ENCODE results near the gene STK39.

Gene STK39

GRCh38 chr2:168241746-168242145 lies 5.6 kb downstream of the STK39 start:
- no peak for DNase-seq

- DNase-seq = no peak
These were observed 6.2 kb downstream of the STK39 start for GRCh38 chr2:168241208-168241607.

- no peak for DNase-seq
These were observed 8.1 kb downstream of the STK39 start for GRCh38 chr2:168239281-168239680.

- DNase-seq = no peak
These were observed 9.7 kb downstream of the STK39 start for GRCh38 chr2:168237741-168238140.

- no peak for DNase-seq
These were observed 12.8 kb downstream of the STK39 start for GRCh38 chr2:168234407-168235085.

GRCh38 chr2:168233726-168234406 lies 13.5 kb downstream of the STK39 start:
- no peak for DNase-seq

- no peak for DNase-seq
These were observed 14.2 kb downstream of the STK39 start for GRCh38 chr2:168233166-168233565.

GRCh38 chr2:168231609-168232241 lies 15.7 kb downstream of the STK39 start:
- DNase-seq = no peak

GRCh38 chr2:168230389-168230788 lies 17.0 kb downstream of the STK39 start:
- DNase-seq = no peak

GRCh38 chr2:168224346-168224745 lies 23.0 kb downstream of the STK39 start:
- no peak for DNase-seq

GRCh38 chr2:168222088-168222487 lies 25.3 kb downstream of the STK39 start:
- DNase-seq = no peak

- no peak for DNase-seq
These were observed 26.2 kb downstream of the STK39 start for GRCh38 chr2:168220965-168221819.

GRCh38 chr2:168217920-168218319 lies 29.5 kb downstream of the STK39 start:
- no peak for DNase-seq

- DNase-seq = no peak
These were observed 30.9 kb downstream of the STK39 start for GRCh38 chr2:168216351-168217005.

GRCh38 chr2:168215813-168216212 lies 31.6 kb downstream of the STK39 start:
- DNase-seq = no peak

- DNase-seq = no peak
These were observed 34.5 kb downstream of the STK39 start for GRCh38 chr2:168212866-168213265.

- DNase-seq = no peak
These were observed 35.2 kb downstream of the STK39 start for GRCh38 chr2:168212167-168212566.

- DNase-seq = no peak
These were observed 35.7 kb downstream of the STK39 start for GRCh38 chr2:168211664-168212163.

- peak; percentile 85 to 98 for DNase-seq
These were observed 36.4 kb downstream of the STK39 start for GRCh38 chr2:168210895-168211570.

- no peak for DNase-seq
These were observed 37.0 kb downstream of the STK39 start for GRCh38 chr2:168210216-168210894.

GRCh38 chr2:168208652-168209051 lies 38.7 kb downstream of the STK39 start:
- DNase-seq = no peak

Measured in SW 1271 (cell line).